CD4-positive, alpha-beta T cell (primary cell): ENCODE data around the gene COL4A6. TPM values are rescaled to one million over a fixed set of nuclear protein-coding genes. Genes with fewer than 3 reads are reported as not detected.

Experiments used
- ATAC-seq: fragments of 200-7000 bp; cut with Tn5 transposase; one replicate; pipeline ENCODE4 v1.10.0; 2022; ENCODE audit warnings: mild to moderate bottlenecking; ENCODE audit not compliant: poor library complexity
- CTCF ChIA-PET: fragments of 350-600 bp; sonication (Branson Sonifier 250); formaldehyde crosslinking; loops from one replicate; lab custom pipeline; 2021; ENCODE audit warnings: antibody characterized with exemption, inconsistent platforms; lab: Charles Lee
- POLR2A ChIA-PET: fragments of 350-600 bp; sonication (Branson Sonifier 250); formaldehyde crosslinking; loops from one replicate; lab custom pipeline; 2021; ENCODE audit warnings: antibody characterized with exemption, inconsistent platforms; lab: Charles Lee
- DNase-seq, 14 experiments: peaks; one replicate each; pipeline ENCODE4 v3.0.0-alpha.2; 2013 to 2020; ENCODE audit warnings: mixed read lengths in 2 of 14
- H3K27ac ChIP-seq, 2 donors: one replicate each; pipeline versions ENCODE4 v1.5.1 to v1.7.0; 2013; ENCODE audit warnings: low read length in 2 of 2, low read depth in 1 of 2, mild to moderate bottlenecking in 1 of 2
- H3K27me3 ChIP-seq, 2 experiments: 1 replicate in 1 of 2; 2 replicates in 1 of 2; pipeline versions ENCODE4 v1.6.1 to v1.7.0; 2013; ENCODE audit warnings: low read length in 2 of 2, control low read depth in 1 of 2, mild to moderate bottlenecking in 1 of 2, moderate library complexity in 1 of 2; ENCODE audit not compliant: insufficient read depth in 2 of 2, control insufficient read depth in 1 of 2
- H3K36me3 ChIP-seq: one replicate; pipeline ENCODE4 v1.6.1; 2013; ENCODE audit warnings: low read length, control low read depth; ENCODE audit not compliant: insufficient read depth
- H3K4me1 ChIP-seq: one replicate; pipeline ENCODE4 v1.6.1; 2013; ENCODE audit warnings: low read length, control low read depth; ENCODE audit not compliant: insufficient read depth
- H3K4me3 ChIP-seq: one replicate; pipeline ENCODE4 v1.5.1; 2013; ENCODE audit warnings: mild to moderate bottlenecking, low read length, moderate library complexity
- H3K9me3 ChIP-seq, 2 experiments: 1 replicate in 1 of 2; 2 replicates in 1 of 2; pipeline versions ENCODE4 v1.6.1 to v1.7.0; 2013; ENCODE audit warnings: low read length in 2 of 2, mild to moderate bottlenecking in 2 of 2, control low read depth in 1 of 2, moderate library complexity in 1 of 2; ENCODE audit not compliant: control insufficient read depth in 1 of 2, insufficient read depth in 1 of 2
- H3K27ac Mint-ChIP-seq: one replicate; pipeline ENCODE4 v1.8.0; 2020; ENCODE audit warnings: mixed read lengths
- H3K27me3 Mint-ChIP-seq: one replicate; pipeline ENCODE4 v1.8.0; 2021; ENCODE audit warnings: mixed read lengths
- H3K36me3 Mint-ChIP-seq: one replicate; pipeline ENCODE4 v1.8.0; 2021; ENCODE audit warnings: low read depth, mixed read lengths
- H3K4me1 Mint-ChIP-seq: one replicate; pipeline ENCODE4 v1.8.0; 2021; ENCODE audit warnings: low read depth, mixed read lengths
- H3K4me3 Mint-ChIP-seq: one replicate; pipeline ENCODE4 v1.8.0; 2020; ENCODE audit warnings: mild to moderate bottlenecking, mixed read lengths
- H3K9me3 Mint-ChIP-seq: one replicate; pipeline ENCODE4 v1.8.0; 2020; ENCODE audit warnings: mixed read lengths
- CTCF ChIP-seq: fragments of 200-600 bp; IDR thresholded peaks from one replicate; pipeline ENCODE4 v1.8.0; 2022; ENCODE audit warnings: antibody characterized with exemption, mild to moderate bottlenecking
- intact Hi-C, 2 experiments: fragments of 100-400 bp; cut with DNase I in 1 of 2; cut with micrococcal nuclease in 1 of 2; formaldehyde crosslinking; loops; one replicate each; pipeline versions ENCODE4 v1.15.1 to v1.9.0; 2023 to 2025; cut with DNase I, micrococcal nuclease
- total RNA-seq, 174 experiments: library from RNA in 2 of 174; stranded (reverse) in 2 of 174; gene quantifications; one replicate each; pipeline ENCODE4 v1.2.3 and lab custom pipeline; 2021 to 2026

Gene COL4A6
- total RNA-seq, 2 experiments from 2014 or later, result not detected

- Mint-ChIP-seq H3K4me1 (no peaks in the 10 kb centered on the region), H3K27ac (no peak overlapping the region), H3K4me3 (no peak overlapping the region), H3K27me3 (no peaks in the 10 kb centered on the region), H3K9me3 (no peaks in the 10 kb centered on the region), H3K36me3 (no peaks in the 10 kb centered on the region)
- ATAC-seq (no peak), DNase-seq (no peak)
- Histone ChIP-seq H3K9me3 (no peaks in the 10 kb centered on the region), H3K27me3 (no peaks in the 10 kb centered on the region), H3K4me1 (no peaks in the 10 kb centered on the region), H3K27ac (no peak overlapping the region), H3K4me3 (no peak overlapping the region), H3K36me3 (no peaks in the 10 kb centered on the region)
- intact Hi-C loops, result no loop called here
- CTCF ChIA-PET, result no interaction called here
- POLR2A ChIA-PET, result no interaction called here
- TF ChIP-seq CTCF, result no peak
These were observed 35.8 kb upstream of the COL4A6 start for GRCh38 chrX:108473979-108474378.

GRCh38 chrX:108468486-108468885 is 30.3 kb upstream of the COL4A6 start:
- no peaks in the 10 kb centered on the region for H3K9me3 Mint-ChIP-seq
- ChIA-PET POLR2A (no interaction called here), CTCF (no interaction called here)
- H3K27ac Mint-ChIP-seq, result no peak overlapping the region
- H3K4me3 Mint-ChIP-seq, result no peak overlapping the region
- no peak for DNase-seq
- no peak for ATAC-seq
- no peaks in the 10 kb centered on the region for H3K9me3 ChIP-seq
- H3K27me3 ChIP-seq, result no peaks in the 10 kb centered on the region
- no peak overlapping the region for H3K27ac ChIP-seq
- intact Hi-C loops, result no loop called here
- no peak for TF ChIP-seq CTCF
- no peaks in the 10 kb centered on the region for H3K27me3 Mint-ChIP-seq
- H3K36me3 Mint-ChIP-seq, result no peaks in the 10 kb centered on the region
- H3K4me3 ChIP-seq, result no peak overlapping the region
- H3K36me3 ChIP-seq, result no peaks in the 10 kb centered on the region
- no peaks in the 10 kb centered on the region for H3K4me1 ChIP-seq
- no peaks in the 10 kb centered on the region for H3K4me1 Mint-ChIP-seq

- CTCF ChIA-PET, result no interaction called here
- Mint-ChIP-seq H3K4me3 (no peak overlapping the region), H3K9me3 (no peaks in the 10 kb centered on the region), H3K27ac (no peak overlapping the region), H3K36me3 (no peaks in the 10 kb centered on the region), H3K4me1 (no peaks in the 10 kb centered on the region), H3K27me3 (no peaks in the 10 kb centered on the region)
- no peak overlapping the region for H3K4me3 ChIP-seq
- no peak for TF ChIP-seq CTCF
- H3K36me3 ChIP-seq, result no peaks in the 10 kb centered on the region
- no peaks in the 10 kb centered on the region for H3K27me3 ChIP-seq
- POLR2A ChIA-PET, result no interaction called here
- H3K4me1 ChIP-seq, result no peaks in the 10 kb centered on the region
- DNase-seq, result no peak
- intact Hi-C loops, result no loop called here
- no peak overlapping the region for H3K27ac ChIP-seq
- no peaks in the 10 kb centered on the region for H3K9me3 ChIP-seq
- no peak for ATAC-seq
These were observed 26.4 kb upstream of the COL4A6 start for GRCh38 chrX:108464604-108465003.
